GM12892 (cell line): ENCODE data around the gene SERPIND1.

Source experiments
- POLR2A ChIP-seq: IDR thresholded peaks from 2 replicates; pipeline ENCODE4 v1.6.1; 2011; ENCODE audit warnings: low read depth, low read length, control low read depth
- POLR2AphosphoS5 ChIP-seq: IDR thresholded peaks from 2 replicates; pipeline ENCODE4 v1.6.1; 2011; ENCODE audit warnings: low read depth, low read length, control low read depth
- TAF1 ChIP-seq: IDR thresholded peaks from 2 replicates; pipeline ENCODE4 v1.6.1; 2011; ENCODE audit warnings: low read depth, mild to moderate bottlenecking, control low read depth, low read length, borderline replicate concordance

GRCh38 chr22:20760084-20760483 lies 13.8 kb upstream of the SERPIND1 start:
- TF ChIP-seq POLR2AphosphoS5 (no peak), POLR2A (no peak), TAF1 (no peak)
